ENCODE measurements around the gene PRR33. TPM values are rescaled to one million over a fixed set of nuclear protein-coding genes. Genes with fewer than 3 reads are reported as not detected.
"Not testable (repeated sequence)": the region's sequence is repeated elsewhere in the genome, so short reads cannot be mapped to it uniquely, and the experiment has no call there.

PRR33 gene
- total RNA-seq, 1 experiment from 2014 or later, result not detected

DNA sequence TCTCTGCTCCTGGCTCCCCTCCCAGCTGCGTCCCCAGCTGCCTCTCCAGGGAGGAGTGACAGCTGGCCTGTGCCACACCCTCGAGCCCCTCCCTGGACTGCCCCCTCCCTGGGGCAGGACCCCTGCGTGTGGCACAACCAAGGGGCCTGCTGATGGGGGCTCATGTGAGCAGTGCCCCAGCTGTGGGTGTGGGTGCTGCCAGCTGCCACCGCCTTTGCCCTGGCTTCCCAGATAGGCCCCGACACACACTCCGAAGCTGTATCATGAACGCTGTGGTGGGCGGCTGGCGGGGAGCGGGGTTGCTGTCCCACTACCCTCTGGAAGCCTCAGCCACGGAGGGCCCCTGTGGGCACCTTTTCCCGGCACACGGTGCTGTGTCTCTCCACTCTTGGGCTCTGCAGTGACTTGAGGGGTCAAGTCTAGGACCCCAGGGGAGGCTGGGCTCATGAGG is 15.8 kb downstream of the PRR33 start:
- DNase-seq (ENCODE audit: low read depth), result not testable (repeated sequence)

DNA sequence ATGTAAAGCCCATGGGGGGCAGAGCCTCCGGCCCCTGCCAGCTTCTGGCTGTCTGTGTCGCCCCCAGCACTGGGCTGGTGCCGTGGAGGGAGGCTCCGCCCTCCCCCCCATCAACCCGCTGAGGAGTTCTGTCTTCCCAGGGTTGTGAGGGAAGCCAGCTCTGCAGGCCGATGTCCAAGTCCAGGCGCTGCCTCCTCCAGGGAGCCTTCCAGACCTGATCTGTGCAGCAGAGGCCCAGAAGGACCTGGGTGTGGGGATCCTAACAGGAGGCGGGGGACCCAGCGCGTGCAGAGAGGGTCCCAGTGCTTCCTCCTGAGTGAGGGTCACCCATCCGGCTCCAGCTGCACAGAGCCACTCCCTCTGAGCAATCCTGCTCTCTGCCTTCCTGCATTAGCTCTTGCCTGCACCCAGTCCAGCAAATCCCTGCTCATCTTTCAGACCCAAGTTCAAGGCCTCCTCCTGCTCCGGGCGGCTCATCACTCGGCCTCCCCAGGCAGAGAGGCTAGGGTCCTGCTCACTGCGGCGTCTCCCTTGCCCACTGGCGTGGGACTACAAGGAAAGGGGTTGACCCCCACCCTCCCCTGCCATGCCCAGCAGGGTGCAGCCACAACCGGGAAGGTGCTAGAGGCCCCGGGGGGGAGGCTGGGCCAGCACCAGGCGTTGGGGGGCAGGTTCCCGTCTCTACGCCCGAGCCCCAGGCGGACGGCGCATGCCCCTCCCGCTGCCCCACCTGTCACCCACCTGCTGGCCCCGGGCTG is 16.4 kb downstream of the PRR33 start:
- no peak for DNase-seq (ENCODE audit: low read depth)

DNA sequence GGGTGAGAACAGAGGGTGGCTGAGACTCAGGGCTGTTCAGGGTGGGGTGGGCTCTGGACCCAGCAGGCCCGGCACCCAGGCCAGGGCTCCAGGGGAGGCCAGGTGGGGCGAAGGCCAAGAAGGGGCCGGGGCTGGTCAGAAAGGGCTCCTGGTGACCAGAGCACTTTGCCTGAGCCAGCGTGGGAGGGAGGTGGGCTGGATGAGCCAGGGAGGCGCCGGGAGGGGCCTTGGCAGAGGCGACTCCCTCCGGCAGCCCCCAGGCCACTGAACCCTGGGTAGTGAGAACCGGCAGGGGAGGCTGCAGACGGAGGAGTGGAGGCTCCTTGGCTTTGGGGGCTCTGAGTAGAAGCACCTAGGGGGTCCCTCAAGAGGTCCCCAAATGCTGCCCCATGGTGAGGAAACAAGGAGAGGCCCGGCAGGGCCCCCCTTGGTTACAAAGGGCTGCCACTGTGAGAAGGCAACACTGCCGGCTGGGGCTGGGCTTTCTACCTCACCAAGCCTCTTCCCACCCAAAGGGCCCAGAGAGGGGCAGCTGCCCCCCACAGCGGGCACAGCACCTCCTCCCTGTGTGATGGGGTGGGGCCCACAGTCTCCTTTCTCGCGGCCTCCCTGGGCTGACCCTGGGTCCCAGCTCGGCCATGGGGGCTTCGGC is 17.1 kb downstream of the PRR33 start:
- not testable (repeated sequence) for DNase-seq (ENCODE audit: low read depth)

DNA sequence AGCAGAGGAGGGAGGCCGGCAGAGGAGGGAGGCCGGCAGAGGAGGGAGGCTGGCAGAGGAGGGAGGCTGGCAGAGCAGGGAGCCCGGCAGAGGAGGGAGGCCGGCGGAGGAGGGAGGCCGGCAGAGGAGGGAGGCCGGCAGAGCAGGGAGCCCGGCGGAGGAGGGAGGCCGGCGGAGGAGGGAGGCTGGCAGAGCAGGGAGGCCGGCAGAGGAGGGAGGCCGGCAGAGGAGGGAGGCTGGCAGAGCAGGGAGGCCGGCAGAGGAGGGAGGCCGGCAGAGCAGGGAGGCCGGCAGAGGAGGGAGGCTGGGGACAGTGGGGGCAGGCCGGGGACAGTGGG is 17.9 kb downstream of the PRR33 start:
- DNase-seq (ENCODE audit: low read depth), result not testable (repeated sequence)

DNA sequence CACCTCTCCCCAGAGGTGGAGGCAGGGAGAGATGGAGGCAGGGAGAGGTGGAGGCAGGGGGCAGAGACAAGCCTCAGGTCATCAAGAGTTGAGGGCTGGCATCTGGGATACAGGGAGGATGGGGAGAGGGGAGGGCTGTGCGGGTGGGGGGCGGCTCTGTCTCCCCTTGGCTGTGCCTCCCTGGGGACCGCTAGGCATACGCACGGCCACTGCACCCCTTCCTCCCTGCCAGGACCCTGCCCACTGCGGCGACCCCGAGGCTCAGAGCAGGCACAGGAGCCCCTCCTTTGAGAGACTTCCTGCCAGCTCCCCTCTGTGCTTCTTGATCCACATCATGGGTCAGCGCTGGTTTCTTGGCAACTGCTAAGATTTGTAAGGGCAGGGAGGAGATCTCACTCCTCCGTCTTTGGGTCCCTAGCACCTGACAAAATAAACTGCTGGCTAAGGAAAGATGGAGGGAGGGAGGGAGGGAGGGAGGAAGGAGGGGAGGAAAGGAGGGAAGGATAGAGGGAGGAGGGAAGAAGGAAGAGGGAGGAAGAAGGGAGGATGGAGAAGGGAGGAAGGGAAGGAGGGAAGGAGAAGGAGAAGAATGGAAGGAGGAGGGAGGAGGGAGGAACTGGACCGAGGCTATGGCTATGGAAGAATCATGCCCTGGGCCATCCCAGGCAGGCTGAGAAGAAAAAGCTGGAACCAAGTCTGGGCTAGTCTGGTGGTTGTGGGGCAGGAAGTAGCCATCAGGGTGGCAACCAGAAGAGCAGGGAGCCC is 18.5 kb downstream of the PRR33 start:
- DNase-seq (ENCODE audit: low read depth), result peak; percentile 35

DNA sequence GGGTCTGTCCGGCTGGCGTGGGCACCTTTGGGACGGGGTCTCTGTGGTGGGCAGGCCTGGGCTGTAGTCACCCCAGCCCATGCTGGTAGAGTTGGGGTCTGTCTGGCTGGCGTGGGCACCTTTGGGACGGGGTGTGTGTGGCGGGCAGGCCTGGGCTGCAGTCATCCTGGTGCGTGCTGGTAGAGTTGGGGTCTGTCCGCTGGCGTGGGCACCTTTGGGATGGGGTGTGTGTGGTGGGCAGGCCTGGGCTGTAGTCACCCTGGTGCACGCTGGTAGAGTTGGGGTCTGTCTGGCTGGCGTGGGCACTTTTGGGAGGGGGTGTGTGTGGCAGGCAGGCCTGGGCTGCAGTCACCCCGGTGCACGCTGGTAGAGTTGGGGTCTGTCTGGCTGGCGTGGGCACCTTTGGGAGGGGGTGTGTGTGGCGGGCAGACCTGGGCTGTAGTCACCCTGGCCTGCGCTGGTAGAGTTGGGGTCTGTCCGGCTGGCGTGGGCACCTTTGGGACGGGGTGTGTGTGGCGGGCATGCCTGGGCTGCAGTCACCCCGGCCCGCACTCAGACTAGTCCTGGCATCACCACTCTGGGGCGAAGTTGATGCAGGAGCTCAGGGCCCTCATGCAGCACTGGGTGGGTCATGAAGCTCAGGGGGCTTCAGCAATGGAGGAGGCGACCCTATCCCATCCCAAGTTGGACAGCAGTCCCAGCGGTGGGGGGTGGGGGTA is 19.3 kb downstream of the PRR33 start:
- no peak for DNase-seq (ENCODE audit: low read depth)

DNA sequence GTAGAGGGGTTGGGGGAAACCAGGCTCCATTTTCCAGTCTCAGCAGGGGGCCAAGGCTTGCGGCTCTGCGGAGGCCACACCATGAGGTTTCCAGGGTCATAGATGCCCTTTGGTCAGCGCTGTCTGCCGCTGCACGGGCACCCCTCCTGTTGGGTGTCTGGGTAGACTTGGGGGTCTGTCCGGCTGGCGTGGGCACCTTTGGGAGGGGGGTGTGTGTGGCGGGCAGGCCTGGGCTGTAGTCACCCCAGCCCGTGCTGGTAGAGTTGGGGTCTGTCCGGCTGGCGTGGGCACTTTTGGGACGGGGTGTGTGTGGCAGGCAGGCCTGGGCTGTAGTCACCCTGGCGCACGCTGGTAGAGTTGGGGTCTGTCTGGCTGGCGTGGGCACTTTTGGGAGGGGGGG is 20.2 kb downstream of the PRR33 start:
- DNase-seq (ENCODE audit: low read depth), result no peak

DNA sequence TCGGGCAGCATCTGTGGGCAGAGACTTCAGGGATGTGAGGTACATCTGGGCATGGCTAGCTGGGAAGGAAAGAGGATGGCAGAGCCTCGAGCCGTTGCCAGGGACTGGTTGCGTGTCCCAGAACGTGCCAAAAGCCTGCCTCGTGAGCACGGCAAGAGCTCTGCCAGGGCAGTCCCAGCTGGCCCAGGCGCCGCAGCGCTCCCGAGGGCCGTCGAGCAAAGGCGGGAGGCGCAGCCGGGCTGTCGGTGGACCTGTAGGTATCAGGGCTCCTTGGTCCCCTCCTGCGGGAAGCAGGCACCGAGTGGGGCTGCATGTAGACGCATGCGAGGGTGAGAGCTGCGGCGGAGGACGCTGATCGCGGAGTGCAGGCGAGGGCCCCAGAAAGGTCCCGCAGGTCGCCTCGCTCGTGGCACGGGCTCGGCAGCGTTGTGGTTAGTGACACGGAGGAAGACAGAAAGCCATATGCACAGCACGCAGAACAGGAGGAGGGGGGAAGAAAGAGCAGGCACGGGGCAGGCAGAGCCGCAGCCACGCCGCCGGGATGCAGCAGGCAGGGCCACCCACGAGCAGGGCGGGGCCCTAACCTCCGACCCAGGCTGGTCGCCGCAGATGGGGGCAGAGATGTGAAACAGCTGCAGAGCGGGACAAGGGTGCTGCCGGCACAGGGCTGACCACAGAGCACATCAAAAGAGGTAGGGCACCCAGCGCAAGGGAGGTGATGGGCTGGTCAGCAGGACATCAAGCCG is 20.8 kb downstream of the PRR33 start:
- DNase-seq (ENCODE audit: low read depth), result peak; percentile 71

DNA sequence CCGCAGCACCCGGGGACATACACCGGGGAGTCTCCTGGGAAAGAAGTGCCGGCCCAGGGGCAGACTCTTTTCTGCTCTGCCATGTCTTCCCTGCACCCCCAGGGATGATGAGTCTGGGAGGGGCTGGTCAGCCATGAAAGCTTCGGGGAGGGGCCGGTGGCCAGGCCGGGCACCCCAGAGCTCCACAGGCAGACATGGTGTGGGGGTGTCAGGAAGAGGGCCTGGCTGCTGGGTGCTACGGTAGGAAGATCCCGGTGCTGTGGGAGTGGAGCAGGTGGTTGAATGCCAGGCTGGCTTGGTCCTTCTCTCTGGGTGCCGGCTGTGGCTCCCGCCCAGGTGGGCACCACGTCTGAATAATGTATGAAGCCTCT is 21.4 kb downstream of the PRR33 start:
- no peak for DNase-seq (ENCODE audit: low read depth)

DNA sequence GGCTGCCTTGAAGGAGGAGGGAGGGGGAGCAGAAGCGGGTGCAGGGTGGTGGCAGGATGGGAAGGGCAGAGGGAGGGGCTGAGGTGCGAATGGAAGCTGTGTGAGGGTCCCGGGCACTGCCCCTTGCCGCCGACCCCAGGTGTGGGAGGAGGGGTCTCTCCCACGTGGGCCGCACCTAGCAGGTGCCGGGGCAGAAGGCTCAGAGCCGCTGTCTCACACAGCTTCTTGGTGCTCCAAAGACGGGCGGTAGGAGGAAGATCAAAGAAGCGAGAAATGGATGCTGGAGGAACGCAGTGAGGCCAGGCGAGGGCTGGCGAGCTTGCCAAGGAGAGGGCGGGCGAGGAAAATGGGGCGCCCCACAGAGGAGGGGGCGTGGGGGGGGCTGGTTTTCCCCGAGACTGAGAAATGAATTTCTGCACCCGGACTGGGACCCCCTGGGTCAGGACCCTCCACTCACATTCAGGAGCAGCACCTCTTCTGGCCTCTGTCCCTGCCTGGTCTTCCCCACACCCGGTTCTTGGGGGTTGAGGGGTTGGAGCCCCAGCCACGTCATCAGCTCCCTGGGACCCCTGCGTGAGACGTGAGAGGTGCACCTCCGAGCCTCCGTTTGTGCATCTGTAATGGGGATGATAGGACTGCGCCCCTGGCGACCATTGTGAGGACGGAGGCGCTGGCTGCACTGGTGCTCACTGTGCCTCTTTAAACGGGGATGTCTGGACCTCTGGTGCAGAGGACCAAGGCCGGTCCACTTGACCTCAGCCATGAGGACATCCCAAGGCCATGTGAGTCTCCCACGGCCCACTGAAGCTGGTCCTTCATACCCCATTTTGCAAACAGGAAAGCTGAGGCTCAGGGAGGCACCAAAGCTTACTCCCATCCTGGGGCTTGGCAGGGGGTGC is 22.0 kb downstream of the PRR33 start:
- peak; percentile 34 for DNase-seq (ENCODE audit: low read depth)

DNA sequence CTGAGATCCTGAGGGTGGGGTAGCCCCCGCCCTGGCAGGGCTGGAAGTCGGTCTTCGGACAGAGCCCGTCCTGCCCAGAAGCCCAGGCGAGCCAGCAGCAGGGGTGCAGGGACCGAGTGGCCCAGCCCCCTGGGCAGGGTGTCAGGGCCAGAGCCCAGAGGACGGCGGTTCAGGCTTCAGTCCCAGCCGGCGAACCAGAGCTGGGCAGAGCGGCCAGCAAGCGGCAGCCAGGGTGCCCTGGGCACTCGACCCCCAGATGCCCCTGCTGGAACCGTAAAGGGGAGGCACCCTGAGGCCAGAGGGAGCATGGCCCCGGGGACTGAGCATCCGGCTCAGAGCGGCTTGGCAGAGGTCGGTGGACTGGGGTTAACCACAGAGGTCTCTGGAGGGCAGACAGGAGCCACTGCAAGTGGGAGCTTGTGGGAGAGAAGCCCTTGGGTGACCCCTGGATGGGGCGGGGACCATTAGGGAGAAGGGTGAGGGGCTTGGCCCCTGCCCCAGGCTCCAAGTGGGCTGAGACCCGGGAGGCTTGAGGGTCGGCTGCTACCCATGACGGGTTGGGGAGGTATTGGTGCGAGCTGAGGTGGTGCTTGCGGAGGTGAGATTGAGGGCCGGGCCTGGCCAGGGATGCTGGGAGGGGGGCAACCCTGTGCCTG is 22.9 kb downstream of the PRR33 start:
- peak; percentile 60 for DNase-seq (ENCODE audit: low read depth)

DNA sequence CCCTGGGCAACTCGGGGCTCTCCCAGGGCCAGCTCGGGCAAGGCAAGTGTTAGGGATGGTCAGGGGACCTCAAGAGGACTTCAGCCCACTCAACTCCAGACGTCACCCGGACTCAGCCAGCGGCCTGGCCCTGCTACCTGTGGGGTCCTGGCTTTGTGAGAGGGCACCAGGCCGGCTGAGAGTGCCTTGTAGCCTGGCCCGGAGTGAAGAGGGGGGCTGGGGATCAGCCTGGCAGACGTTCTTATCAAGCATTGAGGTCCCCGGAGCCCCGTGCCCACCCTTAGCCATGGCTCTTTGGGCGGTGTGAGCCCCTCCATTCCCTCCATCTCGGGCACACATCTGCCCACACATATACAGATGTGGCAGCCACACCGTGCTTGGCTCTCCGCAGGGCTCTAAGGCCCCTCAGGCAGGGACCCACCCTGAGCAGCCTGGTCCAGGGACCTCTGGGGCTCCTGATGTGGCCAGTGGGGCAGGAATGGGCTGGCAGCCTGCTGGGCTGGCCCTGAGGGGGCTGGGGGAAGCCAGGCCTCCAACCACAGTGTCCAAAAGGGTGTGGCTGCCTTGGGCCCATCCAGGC is 23.5 kb downstream of the PRR33 start:
- DNase-seq (ENCODE audit: low read depth), result no peak

DNA sequence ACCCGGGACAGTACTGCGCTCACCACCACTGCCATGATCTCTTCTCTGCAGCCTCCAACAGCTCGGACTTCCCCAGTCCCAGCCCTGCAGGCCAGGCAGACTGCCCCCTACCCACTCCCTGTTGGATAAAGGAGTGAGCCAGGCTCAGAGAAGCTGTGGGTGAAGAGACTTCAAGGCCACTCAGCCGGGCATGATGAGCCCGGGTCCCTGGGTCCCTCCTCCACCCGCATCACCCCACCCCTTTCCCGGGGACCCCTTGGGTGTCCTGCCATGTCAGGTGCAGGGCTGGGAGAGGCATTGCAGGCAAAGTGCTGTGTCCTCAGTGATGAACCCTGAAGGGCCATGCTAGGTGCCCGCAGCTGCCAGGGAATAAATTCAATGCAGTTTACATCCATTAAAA is 24.3 kb downstream of the PRR33 start:
- no peak for DNase-seq (ENCODE audit: low read depth)

DNA sequence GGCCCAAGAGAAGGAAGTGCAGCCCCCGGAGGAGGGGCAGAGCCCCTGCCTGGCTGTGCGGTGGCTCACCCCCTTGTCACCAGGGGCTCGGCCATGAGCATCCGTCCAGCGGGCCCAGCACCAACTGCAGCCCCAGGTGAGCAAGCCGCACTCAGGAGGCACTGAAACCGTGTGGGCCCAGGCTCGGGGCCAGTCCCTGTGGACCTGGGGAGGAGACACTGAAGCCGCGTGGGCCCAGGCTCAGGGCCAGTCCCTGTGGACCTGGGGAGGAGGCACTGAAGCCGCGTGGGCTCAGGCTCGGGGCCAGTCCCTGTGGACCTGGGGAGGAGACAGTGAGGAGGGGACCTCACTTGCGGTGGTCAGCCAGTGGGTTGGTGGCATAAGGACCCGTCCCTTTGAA is 24.9 kb downstream of the PRR33 start:
- DNase-seq (ENCODE audit: low read depth), result no peak

DNA sequence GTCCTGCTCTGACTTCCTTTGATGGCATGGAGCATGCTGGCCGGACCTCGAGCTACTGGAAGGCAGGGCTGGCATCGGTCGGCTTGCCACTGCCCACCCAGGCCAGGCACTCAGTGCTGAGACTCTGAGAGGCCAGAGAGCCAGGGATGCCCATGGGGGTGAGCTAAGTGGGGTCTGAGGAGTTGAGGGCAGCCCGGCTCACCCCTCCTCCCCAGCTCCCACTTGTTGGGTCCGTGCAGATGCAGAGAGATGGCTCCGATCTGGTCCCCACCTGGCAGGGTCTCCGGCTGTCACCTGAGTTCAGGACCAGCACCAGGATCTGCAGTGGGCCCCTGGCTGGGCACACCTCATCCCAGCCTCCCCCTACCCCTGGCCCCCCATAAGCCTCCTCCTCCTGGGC is 25.5 kb downstream of the PRR33 start:
- no peak for DNase-seq (ENCODE audit: low read depth)

DNA sequence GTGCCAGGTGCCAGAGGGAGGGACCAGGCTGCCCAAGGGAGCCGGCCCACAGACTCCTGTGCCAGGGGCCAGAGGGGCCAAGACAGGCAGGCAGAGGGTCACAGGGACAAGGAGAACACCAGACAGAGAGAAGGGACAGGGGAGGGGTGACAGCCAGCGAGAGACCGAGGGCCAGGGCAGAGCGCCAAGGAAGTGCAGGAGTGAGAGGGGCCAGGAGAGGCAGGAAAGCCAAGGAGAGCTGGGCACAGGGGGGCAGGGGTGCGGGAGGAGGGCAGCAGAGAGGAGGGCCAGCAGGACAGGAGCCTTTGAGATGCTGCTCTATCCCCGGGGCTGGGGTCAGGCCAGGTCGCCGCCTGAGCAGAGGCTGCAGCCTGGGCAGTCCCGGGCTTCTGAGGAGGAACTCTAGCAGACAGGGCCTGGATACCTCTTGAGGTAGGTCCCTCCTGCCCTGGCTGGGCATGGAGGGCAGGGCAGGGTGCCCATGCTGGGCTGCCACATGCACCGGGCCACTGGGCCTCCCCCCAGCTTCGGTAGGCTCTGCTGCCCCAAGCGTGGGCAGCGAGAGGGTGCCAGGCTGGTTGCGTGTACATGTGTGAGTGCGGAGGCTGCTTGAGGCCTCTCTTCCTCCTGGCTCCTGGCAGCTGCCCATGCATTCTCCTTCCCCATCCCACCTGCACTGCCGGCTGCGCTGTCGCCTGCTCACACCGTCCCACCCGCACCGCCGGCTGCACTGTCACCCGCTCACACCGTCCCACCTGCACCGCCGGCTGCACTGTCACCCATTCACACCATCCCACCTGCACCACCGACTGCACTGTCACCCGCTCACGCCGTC is 26.6 kb downstream of the PRR33 start:
- DNase-seq (ENCODE audit: low read depth), result no peak

DNA sequence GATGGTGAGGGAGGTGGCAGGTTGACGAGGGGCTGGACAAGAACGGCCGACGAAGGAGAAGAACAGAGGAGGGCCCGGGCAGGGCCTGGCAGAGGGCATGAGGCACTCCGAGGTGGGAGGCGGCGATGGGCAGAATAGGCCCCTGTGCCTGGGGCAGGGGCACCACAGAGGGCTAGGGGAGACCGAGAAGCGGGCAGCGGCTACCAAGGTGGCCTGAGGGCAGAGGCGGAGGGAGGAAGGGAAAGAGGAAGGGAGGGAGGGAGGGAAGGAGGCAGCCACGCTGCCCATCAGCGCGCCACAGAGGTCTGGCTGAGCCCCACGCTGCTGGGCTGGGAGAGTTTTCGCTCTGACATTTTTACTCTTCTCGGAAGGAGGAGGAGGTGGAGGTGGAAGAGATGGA is 27.5 kb downstream of the PRR33 start:
- DNase-seq (ENCODE audit: low read depth), result peak; percentile 39

DNA sequence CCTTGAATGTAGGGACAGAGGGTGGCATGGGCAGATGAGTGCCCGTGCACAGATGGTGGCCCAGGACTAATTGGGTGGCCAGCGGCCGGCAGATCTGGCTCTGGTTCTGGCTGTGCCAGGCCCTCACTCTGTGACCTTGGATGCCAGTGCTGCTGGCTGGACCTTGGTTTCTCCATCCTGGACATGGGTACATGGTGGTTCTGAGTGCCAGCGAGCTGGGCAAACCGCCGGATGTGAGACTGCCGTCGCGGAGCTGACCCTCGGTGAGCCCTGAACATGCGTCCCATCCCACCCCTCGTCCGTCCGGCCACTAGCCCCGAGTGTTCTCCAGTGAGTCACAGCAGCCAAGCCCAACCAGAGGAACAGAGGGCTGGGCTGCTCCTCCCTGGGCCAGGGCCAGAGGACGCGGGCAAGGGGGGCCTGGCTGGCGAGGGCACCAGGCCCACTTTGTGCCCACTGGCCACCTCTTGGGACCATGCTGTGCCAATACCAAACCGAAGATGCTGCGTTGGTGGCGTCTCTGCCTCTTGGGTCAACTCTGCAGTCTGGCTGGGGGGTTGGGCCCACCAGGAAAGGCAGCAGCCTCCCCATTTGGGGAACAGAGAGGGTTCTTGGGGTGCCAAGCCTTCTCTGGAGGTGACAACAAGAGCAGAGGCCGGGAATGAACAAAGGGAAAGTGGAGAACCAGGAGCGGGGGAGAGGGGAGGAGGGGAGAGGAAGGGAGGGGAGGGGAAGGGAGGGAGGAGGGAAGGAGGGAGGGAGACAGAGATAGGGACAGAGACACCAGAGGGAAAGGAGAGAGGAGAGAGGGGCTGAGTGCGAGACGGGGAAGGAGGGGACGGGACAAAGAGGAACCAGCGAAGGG is 28.1 kb downstream of the PRR33 start:
- DNase-seq (ENCODE audit: low read depth), result peak; percentile 92
